Esophagus mucosa (tissue), 1 donor: ENCODE results near the gene DCDC1. TPM values are rescaled to one million over a fixed set of nuclear protein-coding genes. Genes with fewer than 3 reads are reported as not detected.

ENCODE experiments used
- ATAC-seq: fragments of 200-7000 bp; cut with Tn5 transposase; one replicate; pipeline ENCODE4 v1.9.1; 2020
- total RNA-seq: library from RNA; stranded (reverse); gene quantifications from one replicate; pipeline ENCODE4 v1.2.4, GENCODE V29; 2023
- donor health status: DM: yes; HTN: yes; CAD: no.

The DCDC1 gene
- total RNA-seq, result not detected

GRCh38 chr11:31369348-31370329 is at the start of gene DCDC1, which contains the start of gene DNAJC24:
Gene DCDC1 (minus strand): TSS chr11:31369739. CDS start chr11:31328280, 41,459 bp downstream.
Gene DNAJC24 (plus strand): TSS chr11:31369860. CDS start chr11:31370749, 889 bp downstream.
- peak; percentile 100 for ATAC-seq

- no peak for ATAC-seq
Observed at GRCh38 chr11:31419138-31419537, 49.6 kb upstream of the DCDC1 start.

- no peak for ATAC-seq
Observed at GRCh38 chr11:31417816-31418215, 48.3 kb upstream of the DCDC1 start.

- no peak for ATAC-seq
Observed at GRCh38 chr11:31417357-31417756, 47.8 kb upstream of the DCDC1 start.

- no peak for ATAC-seq
Observed at GRCh38 chr11:31415435-31415834, 45.9 kb upstream of the DCDC1 start.

- ATAC-seq, result peak; percentile 48
Observed at GRCh38 chr11:31414338-31414737, 44.8 kb upstream of the DCDC1 start.

- no peak for ATAC-seq
Observed at GRCh38 chr11:31412946-31413345, 43.4 kb upstream of the DCDC1 start.

GRCh38 chr11:31408201-31408600 is 38.7 kb upstream of the DCDC1 start:
- no peak for ATAC-seq

- ATAC-seq, result no peak
Observed at GRCh38 chr11:31404614-31405013, 35.1 kb upstream of the DCDC1 start.

GRCh38 chr11:31397239-31397834 is 27.8 kb upstream of the DCDC1 start:
- ATAC-seq, result no peak

- no peak for ATAC-seq
Observed at GRCh38 chr11:31387379-31387778, 17.8 kb upstream of the DCDC1 start.

- no peak for ATAC-seq
Observed at GRCh38 chr11:31383116-31383515, 13.6 kb upstream of the DCDC1 start.

- no peak for ATAC-seq
Observed at GRCh38 chr11:31375879-31376278, 6.3 kb upstream of the DCDC1 start.

- ATAC-seq, result no peak
Observed at GRCh38 chr11:31366795-31367194, 2.7 kb downstream of the DCDC1 start.

- ATAC-seq, result no peak
Observed at GRCh38 chr11:31361743-31362142, 7.8 kb downstream of the DCDC1 start.

GRCh38 chr11:31355817-31356216 is 13.7 kb downstream of the DCDC1 start:
- no peak for ATAC-seq

GRCh38 chr11:31355131-31355530 is 14.4 kb downstream of the DCDC1 start:
- ATAC-seq, result no peak

GRCh38 chr11:31351168-31351567 is 18.4 kb downstream of the DCDC1 start:
- no peak for ATAC-seq

GRCh38 chr11:31340903-31341572 is 28.5 kb downstream of the DCDC1 start:
- no peak for ATAC-seq

GRCh38 chr11:31337806-31338205 is 31.7 kb downstream of the DCDC1 start:
- ATAC-seq, result no peak

GRCh38 chr11:31328697-31329096 is 40.8 kb downstream of the DCDC1 start:
- no peak for ATAC-seq

GRCh38 chr11:31327417-31327816 is 42.1 kb downstream of the DCDC1 start:
- ATAC-seq, result no peak

- ATAC-seq, result no peak
Observed at GRCh38 chr11:31326470-31327148, 42.9 kb downstream of the DCDC1 start.
